HTERT RPE-1 (cell line): Measurements from ENCODE around the gene EFCAB3.
"Not testable (repeated sequence)": the region's sequence is repeated elsewhere in the genome, so short reads cannot be mapped to it uniquely, and the experiment has no call there.

ENCODE experiments used
- in situ Hi-C: fragments of 300-500 bp; cut with MboI; formaldehyde crosslinking; loops from 4 replicates; pipeline ENCODE4 v1.14.3; 2020; ENCODE audit warnings: low sequenced_read_pairs

EFCAB3 gene

DNA sequence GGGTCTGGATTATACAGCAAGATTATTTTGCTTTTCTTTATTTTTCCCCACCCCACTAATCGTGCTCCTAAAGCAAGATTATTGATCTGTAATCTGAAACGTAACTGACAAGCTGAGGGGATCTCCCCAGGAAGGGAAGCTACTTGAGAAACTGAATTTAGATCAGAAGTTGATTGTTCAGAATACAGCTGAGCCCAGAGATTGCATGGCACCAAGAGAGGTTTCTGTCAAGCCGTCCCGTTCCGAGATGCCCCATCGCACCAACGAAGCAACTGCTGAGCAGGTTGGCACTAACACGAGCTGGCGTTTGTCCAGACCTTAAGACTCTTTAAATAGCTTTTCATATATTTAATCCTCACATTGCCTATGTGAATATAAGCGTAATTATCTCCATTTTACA is 78.1 kb downstream of the EFCAB3 start:
- in situ Hi-C loops: not testable (repeated sequence)

DNA sequence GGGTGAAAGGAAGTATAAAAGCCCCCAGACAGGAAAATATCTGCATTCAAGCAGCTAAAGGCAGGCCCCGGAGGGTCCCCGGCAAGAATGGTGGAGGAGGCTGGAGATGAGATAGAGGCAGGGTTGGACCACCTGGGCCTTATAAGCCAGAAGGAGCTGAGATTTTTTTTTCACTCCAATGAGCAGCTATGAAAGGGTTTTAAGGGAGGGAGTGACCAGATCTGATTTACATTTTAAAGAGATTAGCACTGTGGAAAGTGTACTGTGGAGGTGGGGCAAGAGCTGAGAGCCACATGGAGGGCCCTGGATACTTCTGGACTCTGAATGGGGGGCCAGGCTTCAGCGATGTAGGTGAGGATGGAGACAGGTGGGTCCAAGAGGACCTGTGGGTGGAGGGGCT is 84.1 kb downstream of the EFCAB3 start:
- in situ Hi-C loops: not testable (repeated sequence)

DNA sequence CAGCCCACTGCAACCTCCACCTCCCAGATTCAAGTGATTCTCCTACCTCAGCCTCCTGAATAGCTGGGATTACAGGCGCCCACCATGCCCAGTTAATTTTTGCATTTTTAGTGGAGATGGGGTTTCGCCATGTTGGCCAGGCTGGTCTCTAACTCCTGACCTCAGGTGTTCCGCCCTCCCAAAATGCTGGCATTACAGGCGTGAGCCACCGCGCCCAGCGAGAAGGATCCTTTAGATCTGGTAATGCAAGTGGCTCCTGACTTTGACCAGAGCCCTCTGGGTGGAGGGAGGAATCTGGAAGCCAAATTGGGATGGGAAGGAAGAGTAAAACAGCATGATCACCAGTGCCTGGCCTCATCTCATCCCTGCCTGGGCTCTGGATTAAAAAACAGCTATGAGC is 84.9 kb downstream of the EFCAB3 start:
- in situ Hi-C loops: not testable (repeated sequence)
